DMS 273 treated with DMSO at 0.1 percent for 48 hours (cell line): Measurements from ENCODE around the gene ZNF135.

ENCODE experiments used
- DNase-seq: peaks from one replicate; lab custom pipeline; 2025; lab: John Stamatoyannopoulos, UW

ZNF135 gene

GRCh38 chr19:58047672-58048071 lies 11.4 kb upstream of the ZNF135 start:
- DNase-seq, result no peak

- no peak for DNase-seq
Measured at GRCh38 chr19:58052256-58052655, 6.8 kb upstream of the ZNF135 start.

GRCh38 chr19:58053480-58054156 lies 5.5 kb upstream of the ZNF135 start:
- no peak for DNase-seq

GRCh38 chr19:58054901-58055874 lies 3.9 kb upstream of the ZNF135 start:
- DNase-seq, result no peak

- DNase-seq, result no peak
Measured at GRCh38 chr19:58056261-58056660, 2.8 kb upstream of the ZNF135 start.

GRCh38 chr19:58056861-58057260 lies 2.2 kb upstream of the ZNF135 start:
- DNase-seq, result no peak

- no peak for DNase-seq
Measured at GRCh38 chr19:58058467-58058866, 615 bp upstream of the ZNF135 start.

GRCh38 chr19:58059671-58060078 lies 593 bp downstream of the ZNF135 start:
- DNase-seq, result no peak

- DNase-seq, result no peak
Measured at GRCh38 chr19:58060231-58060630, 1.1 kb downstream of the ZNF135 start.

GRCh38 chr19:58063712-58064111 lies 4.6 kb downstream of the ZNF135 start:
- no peak for DNase-seq

- no peak for DNase-seq
Measured at GRCh38 chr19:58067240-58067912, 8.3 kb downstream of the ZNF135 start.

- no peak for DNase-seq
Measured at GRCh38 chr19:58079792-58080191, 20.7 kb downstream of the ZNF135 start.

- DNase-seq, result no peak
Measured at GRCh38 chr19:58083021-58083420, 23.9 kb downstream of the ZNF135 start.

GRCh38 chr19:58084596-58085347 lies 25.7 kb downstream of the ZNF135 start:
- no peak for DNase-seq

- no peak for DNase-seq
Measured at GRCh38 chr19:58085348-58085875, 26.3 kb downstream of the ZNF135 start.

- no peak for DNase-seq
Measured at GRCh38 chr19:58086825-58087710, 28.0 kb downstream of the ZNF135 start.

- no peak for DNase-seq
Measured at GRCh38 chr19:58088521-58089052, 29.5 kb downstream of the ZNF135 start.

- no peak for DNase-seq
Measured at GRCh38 chr19:58089846-58090245, 30.8 kb downstream of the ZNF135 start.

GRCh38 chr19:58091251-58091995 lies 32.3 kb downstream of the ZNF135 start:
- DNase-seq, result no peak

- no peak for DNase-seq
Measured at GRCh38 chr19:58093071-58093470, 34.0 kb downstream of the ZNF135 start.
